GM12878 (cell line): Measurements from ENCODE around the gene METAP1D. TPM values are rescaled to one million over a fixed set of nuclear protein-coding genes. Genes with fewer than 3 reads are reported as not detected.
A peak's percentile ranks its signal among the peaks of the same experiment; 100 is the strongest.

Experiments used
- BHLHE40 ChIP-seq, 2 experiments: fragments of 450-650 bp in 1 of 2; IDR thresholded peaks; 2 replicates each; pipeline ENCODE4 v1.6.1; 2011 to 2017; ENCODE audit warnings: low read depth in 2 of 2, borderline replicate concordance in 1 of 2, improper control_type of control experiment in 1 of 2, low read length in 1 of 2, mild to moderate bottlenecking in 1 of 2
- DPF2 ChIP-seq: fragments of 450-650 bp; IDR thresholded peaks from 2 replicates; pipeline ENCODE4 v1.6.1; 2017; ENCODE audit warnings: mild to moderate bottlenecking
- NR2F1 ChIP-seq: fragments of 450-650 bp; conservative IDR thresholded peaks from 2 replicates; pipeline ENCODE4 v1.6.1; 2017; ENCODE audit warnings: mild to moderate bottlenecking
- USF1 ChIP-seq: IDR thresholded peaks from 2 replicates; pipeline ENCODE4 v1.6.1; 2011; ENCODE audit warnings: borderline replicate concordance, low read depth, mild to moderate bottlenecking, moderate library complexity, mixed read lengths, low read length; ENCODE audit not compliant: insufficient read depth; ENCODE audit errors: extremely low read length
- ZBTB4 ChIP-seq: fragments of 450-650 bp; formaldehyde crosslinking; IDR thresholded peaks from 2 replicates; pipeline ENCODE4 v1.4.0; 2022; ENCODE audit warnings: mild to moderate bottlenecking, moderate library complexity
- polyA plus RNA-seq, 11 experiments: library from polyadenylated mRNA; depleted of rRNA in 4 of 11; unstranded in 6 of 11; stranded (reverse) in 5 of 11; fragments of >200 nt; fragmentation: Nextera tagmentation in 4 of 11; fragmentation: Illumina TruSeq in 1 of 11; extraction: Ambion mirVana in 4 of 11; extraction: Trizol in 1 of 11; gene quantifications; 1 replicate in 1 of 11; 2 replicates in 10 of 11; pipeline versions ENCODE4 v1.2.1 to v1.2.3, GENCODE V29; 2011 to 2016; ENCODE audit warnings: inconsistent platforms in 2 of 11, missing spikeins in 2 of 11, low read depth in 1 of 11
- total RNA-seq, 4 experiments: library from RNA; depleted of rRNA in 3 of 4; stranded (reverse); fragments of >200 nt in 3 of 4; fragmentation: Illumina TruSeq in 1 of 4; extraction: Trizol in 1 of 4; gene quantifications; 2 replicates each; pipeline versions ENCODE4 v1.2.1 to v1.2.3, GENCODE V29; 2013 to 2021

Gene METAP1D
- total and polyA plus RNA-seq, 10 of the 15 experiments (the other 5 are each of a cell fraction or from before 2014, with no cell fraction given): 4.5 to 12.1 (median 7.8) TPM

- TF ChIP-seq ZBTB4 (CRISPR knock-in tag): no peak
- peak; percentile 42 to 79; a peak in 3 of 4 replicates for TF ChIP-seq BHLHE40 (IDR thresholded peaks at IDR 0.05; ENCODE audit: borderline replicate concordance in 1 of 2, low read depth in 2 of 2, low read length in 1 of 2)
- peak; percentile 64; the same call in 1 of the 2 replicates for TF ChIP-seq DPF2
- 0 out of 2 replicates have a peak, but pooled peaks have one; percentile 38 for TF ChIP-seq NR2F1
- peak; percentile 16 for TF ChIP-seq USF1
These were observed 99.1 kb downstream of the METAP1D start (continued) for GRCh38 chr2:172098650-172099471.
